GM19351 (cell line): ENCODE data around the gene C3.
"Not testable (repeated sequence)": the region's sequence is repeated elsewhere in the genome, so short reads cannot be mapped to it uniquely, and the experiment has no call there.

Experiments
- ATAC-seq: cut with Tn5 transposase; IDR thresholded peaks from one replicate; pipeline ENCODE4 v1.9.1; 2021; ENCODE audit warnings: mild to moderate bottlenecking, moderate library complexity; ENCODE audit not compliant: unreplicated experiment

Gene C3

DNA sequence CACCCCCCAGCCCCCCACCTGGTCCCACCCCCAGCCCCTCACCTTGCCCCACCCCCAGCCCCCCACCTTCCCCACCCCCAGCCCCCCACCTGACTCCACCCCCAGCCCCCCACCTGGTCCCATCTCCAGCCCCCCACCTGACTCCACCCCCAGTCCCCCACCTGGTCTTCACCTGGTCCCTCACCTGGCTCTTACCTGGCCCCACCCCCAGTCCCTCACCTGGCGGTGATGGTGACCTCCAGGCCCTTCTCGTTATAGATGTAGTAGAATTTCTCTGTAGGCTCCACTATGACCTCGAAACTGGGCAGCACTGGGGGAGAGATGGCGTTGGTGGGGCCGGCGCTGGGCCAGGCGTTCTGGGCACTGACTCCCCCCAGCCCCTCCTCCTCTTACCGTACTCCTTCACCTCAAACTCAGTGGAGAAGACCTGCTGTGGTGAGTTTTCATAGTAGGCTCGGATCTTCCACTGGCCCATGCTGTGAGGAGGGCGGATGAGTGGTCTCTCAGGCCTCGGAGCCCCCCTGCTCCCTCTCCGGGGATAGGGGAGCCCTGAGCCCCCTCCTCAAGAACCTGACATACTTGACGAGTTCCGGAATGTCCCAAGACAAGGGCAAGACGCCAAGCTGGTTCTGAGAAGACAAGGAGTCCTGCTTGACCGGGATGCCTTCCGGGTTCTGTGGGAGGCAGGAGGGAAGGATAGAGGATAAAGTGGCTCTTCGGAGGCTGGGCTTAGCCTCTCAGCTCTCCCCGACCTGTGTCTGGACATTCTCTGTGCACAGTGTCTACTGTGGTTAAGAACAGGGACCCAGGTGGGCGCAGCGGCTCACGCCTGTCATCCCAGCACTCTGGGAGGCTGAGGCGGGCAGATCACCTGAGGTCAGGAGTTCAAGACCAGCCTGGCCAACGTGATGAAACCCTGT lies 6.4 kb downstream of the C3 start:
- no peak for ATAC-seq

DNA sequence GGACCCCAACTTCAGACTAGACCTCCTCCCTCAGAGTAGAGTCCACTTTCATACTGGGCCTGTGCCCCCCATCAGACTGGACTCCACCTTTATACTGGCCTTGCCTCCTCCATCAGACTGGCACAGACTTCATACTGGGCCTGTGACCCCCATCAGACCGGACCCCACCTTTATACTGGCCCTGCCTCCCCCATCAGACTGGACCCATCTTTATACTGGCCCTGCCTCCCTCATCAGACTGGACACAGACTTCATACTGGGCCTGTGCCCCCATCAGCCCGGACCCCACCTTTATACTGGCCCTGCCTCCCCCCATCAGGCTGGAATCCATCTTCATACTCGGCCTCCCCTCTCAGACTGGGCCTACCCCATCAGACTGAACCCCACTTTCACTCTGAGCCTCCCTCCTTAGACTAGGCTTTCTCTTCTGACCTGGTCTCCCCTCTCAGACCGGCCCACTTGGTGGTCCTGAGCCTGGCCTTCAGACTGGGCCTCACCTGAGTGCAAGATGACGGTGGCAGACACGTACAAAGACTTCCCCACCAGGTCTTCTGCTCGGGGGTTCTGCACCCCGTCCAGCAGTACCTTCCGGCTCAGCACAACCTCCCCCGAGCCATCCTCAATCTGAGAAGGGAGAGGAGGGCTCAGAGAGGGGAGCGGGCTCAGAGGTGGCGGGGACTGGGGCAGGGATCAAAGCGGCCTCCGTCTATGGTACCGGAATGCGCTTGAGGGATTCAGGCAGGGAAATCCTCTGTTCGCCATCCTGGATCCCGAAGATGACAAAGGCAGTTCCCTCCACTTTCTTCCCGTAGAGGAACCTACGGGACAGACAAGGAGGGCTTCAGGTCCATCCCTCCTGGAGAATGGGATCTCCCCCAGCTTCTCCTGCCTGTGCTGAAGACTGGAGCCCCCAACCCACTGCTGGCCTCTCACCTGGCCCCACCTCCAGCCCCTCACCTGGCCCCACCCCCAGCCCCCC lies 7.5 kb downstream of the C3 start:
- ATAC-seq = no peak

DNA sequence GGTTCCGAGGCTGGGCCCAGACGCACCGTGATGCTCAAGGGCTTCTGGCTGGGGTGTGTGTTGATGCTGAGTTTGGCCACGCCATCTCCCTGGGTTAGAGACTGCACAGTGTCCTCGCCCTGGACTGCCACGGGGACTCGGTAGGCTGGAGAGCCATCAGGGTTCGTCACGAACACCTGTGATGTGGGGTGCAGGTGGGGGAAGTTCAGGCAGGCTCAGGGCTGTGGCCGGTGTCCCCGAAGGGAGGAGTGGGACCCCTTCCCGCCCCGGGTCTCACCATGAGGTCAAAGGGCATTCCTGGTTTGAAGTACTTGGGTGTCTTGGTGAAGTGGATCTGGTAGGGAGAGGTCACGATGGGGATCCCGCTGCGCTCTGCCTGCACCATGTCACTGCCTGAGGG lies 8.2 kb downstream of the C3 start:
- no peak for ATAC-seq

DNA sequence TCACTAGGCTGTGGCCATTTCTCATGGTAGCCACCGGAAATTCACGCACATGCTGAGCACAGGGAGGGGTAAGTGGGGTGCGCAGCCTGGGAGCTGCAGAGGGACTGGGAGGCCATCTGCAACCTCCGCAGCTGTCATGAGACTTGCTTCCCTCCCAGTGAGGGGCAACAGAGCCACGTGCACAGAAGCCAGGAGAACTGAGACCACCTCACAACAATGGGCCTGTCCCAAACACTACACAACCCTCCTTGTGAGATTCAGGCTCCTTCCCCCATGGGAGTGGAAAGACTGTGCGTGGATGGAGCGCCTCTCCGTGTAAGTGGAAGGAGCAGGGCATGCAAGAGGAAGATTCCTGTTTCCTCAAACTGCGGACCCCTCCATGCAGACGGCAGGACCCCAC lies 8.8 kb downstream of the C3 start:
- no peak for ATAC-seq

DNA sequence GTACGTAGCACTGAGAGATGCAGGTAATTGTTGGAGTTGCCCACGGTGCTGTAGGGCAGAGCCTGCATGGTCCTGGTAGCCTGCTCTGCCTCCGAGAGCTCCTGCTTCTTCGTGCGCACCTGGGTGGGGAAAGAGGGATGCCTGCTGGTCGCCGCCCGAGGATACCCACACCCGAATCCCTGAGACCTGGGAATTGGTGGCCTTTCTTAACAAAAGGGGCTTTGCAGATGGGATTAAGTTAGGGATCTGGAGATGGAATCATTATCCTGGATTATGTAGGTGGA lies 9.4 kb downstream of the C3 start:
- ATAC-seq = no peak

DNA sequence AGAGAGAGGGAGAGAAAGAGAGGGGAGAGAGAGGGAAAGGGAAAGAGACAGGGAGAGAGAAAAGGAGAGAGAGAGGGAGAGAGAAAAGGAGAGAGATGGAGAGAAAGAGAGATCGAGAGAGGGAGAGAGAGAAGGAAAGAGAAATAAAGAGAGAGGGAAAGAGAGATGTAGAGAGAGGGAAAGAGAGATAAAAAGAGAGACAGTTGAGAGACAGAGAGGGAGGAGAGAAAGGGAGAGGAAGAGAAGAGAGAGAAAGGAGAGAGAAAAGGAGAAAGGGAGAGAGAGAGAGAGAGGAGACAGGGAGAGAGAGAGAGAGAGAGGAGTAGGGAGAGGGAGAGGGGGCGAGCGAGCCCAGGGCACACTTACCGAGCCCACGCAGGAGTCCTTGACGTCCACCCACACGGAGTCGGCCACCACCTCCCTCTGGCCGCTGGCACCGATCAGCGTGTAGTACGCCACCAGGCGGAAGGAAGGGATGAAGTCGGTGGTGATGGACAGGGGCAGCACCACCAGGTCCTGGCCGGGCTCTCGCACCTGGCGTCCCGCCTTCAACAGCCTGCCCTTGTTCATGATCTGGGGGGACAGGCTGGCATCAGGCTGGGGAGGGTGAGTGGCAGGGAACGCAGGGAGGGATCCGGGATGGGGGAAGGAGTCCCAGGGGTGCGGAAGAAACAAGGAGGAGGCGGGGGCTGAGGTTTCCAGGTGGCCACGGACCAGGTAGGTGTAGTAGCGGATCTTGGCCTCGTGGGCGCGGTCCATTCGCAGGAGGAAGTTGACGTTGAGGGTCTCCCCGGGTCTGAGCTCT lies 10.0 kb downstream of the C3 start:
- no peak for ATAC-seq

DNA sequence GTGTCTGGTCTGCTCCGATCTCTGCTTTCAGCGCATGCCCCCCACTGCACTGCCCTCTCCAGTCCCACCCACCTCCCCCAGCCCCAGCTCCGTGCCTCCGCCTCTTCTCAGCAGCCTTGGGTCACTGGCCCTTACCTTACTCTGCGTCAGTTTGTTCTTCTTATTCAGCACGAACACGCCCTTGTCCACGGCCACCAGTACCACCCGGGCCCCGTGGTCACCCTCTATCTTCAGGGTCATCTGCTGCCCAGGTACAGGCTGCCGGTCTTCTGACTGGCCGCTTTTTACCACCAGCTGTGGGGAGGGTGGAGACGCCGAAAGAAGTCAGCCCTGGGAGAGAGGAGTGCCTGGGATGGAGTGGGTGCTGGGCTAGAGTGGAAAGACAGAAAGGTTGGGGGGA lies 10.9 kb downstream of the C3 start:
- ATAC-seq = no peak

DNA sequence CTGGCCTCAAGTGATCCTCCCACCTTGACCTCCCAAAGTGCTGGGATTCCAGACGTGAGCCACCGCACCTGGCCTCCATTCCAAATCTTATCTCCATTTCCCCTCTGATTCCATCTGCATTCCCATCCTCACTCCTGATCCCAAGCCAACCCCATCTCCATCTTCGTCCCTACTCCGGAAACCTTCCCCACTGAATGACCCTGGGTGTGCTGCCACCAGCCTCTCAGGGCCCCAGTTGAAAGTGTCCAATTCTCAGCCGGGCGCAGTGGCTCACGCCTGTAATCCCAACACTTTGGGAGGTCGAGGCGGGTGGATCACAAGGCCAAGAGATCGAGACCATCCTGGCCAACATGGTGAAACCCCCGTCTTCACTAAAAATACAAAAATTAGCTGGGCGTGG lies 11.5 kb downstream of the C3 start:
- not testable (repeated sequence) for ATAC-seq

DNA sequence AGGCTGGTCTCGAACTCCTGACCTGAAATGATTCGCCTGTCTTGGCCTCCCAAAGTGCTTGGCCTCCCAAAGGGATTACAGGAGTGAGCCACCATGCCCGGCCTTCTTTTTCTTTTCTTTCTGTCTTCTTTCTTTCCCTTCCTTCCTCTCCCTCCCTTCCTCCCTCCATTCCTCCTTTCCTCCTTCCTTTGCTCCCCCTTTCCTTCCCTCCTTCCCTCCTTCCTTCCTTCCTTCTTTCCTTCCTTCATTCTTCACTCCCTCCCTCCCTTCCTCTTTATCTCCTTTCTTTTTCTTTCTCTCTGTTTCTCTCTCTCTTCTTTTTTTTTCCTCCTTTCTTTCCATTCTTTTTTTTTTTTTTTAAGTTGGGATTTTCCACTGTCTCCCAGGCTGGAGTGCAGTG lies 12.1 kb downstream of the C3 start:
- ATAC-seq = no peak

DNA sequence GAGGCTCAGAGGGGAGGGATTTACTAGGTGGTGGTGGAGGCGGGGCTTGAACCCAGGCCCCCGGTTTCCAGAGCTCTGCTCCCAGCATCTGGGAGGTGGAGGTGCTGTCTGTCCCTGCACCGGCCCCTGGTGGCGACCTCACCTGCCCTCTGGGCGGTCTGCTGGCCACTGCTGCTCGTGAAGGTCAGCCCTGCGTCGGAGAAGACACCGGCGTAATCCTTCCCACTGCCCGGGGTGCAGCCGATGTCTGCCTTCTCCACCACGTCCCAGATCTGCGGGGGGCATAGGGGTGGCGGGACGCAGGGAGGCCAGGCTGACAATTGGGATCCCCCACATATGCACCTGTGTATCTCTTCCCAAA lies 12.8 kb downstream of the C3 start:
- ATAC-seq = no peak

DNA sequence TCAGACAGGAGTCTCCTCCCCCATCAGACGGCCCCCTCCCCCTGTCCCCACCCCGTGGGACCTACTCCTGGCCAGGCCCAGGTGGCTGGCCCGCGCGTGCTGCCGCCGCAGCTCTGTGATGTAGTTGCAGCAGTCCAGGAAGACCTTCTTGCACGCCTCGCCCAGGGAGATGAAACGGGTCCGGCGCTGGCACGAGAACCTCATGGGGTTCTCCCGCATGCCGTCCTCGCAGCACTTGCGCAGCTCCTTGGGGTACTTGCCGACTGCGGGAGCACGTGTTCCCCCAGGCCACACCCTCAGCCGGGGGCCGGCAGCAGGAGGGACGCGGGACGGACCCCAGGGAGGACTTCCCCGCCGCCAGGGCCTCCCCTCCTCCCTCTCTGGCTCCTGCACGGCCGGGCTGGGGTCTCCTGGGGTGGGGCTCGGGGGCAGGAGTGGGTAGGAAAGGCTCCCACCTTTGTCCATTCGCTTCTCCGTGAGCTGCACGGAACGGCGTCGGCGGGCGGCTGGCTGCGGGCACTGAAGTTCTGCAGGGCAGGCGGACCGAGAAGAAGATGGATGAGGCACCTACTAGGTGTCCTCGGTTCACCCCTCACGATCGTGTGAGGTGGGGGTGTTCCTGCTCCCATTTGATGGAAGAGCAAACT lies 13.3 kb downstream of the C3 start:
- no peak for ATAC-seq

DNA sequence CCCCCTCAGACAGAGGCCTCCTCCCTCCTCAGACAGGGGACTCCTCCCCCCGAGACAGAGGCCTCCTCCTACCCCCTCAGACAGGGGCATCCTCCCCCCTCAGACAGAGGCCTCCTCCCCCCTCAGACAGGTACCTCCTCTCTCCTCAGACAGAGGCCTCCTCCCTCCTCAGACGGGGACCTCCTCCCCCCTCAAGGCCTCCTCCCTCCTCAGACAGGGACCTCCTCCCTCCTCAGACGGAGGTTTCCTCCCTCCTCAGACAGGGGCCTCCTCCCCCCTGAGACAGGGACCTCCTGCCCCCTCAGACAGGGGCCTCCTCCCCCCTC lies 13.9 kb downstream of the C3 start:
- ATAC-seq = no peak

DNA sequence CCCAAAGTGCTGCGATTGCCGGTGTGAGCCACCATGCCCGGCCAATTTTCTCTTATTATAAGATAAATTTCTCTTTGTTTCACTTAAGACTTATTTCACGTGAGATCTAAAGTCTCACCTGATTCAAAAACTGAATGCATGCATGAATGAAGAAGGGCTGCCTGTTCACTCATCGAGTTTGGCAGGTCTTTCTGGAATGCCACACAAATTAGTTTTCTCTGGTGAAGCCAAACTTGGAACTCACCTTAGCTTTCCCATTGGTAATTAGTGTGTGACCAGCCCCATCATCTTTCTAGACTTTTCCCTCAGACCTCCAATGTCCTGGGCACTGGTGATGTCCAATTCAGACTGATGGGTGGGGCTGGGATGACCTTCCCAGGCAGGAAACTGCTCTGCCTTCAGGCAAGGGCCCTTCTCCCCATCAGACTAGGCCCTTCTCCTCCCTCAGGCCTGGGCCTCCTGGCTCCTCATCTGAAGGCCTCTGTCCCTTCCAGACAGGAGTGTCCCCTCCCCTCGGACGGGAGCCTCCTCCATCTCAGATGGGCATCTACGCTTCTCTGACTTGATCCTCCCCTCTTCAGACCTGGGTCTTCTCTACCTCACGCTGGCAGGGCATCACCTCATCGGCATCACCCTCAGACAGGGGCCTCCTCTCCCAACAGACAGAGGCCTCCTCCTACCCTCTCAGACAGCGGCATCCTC lies 14.4 kb downstream of the C3 start:
- ATAC-seq = no peak

DNA sequence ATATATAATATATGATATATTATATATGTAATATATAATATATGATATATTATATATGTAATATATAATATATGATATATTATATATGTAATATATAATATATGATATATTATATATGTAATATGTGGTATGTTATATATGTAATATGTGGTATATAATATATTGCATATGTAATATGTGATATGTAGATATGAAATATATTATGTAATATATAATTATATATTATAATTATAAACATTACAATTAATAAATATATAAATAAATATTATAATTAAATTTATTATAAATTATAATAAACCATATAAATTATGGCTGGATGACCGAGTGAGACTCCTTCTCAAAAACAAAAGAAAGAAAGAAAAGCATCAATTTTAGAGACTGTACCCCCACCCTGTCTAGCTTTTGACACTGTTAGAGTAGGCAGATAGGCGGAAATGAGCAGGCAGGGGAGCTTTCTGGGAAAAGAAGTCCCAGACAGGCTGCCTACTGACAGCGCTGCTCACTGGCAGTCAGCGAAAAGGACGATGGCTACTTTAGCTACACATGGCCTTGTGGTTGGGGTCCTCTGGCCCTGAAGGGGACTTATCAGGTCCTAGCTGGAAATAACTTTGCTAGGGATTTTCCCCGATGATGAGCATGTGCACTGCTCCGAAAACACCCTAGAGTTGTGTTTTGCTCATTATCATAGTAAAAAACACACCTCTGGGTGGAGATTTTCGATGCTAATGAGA lies 19.7 kb downstream of the C3 start:
- ATAC-seq = no peak

DNA sequence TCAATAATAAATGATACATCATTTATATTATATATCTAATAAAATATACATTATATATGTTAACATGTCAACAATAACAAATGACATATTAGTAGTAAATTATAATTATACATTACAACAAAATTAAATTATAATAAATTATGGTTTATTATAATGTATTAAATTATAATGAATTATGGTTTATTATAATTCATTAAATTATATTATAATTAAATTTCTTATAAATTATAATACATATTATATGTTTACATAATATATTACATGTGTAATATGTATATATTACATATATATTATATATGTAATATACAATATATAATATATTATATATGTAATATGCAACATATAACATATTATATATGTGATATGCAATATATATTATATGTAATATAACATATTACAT lies 20.5 kb downstream of the C3 start:
- ATAC-seq = no peak

DNA sequence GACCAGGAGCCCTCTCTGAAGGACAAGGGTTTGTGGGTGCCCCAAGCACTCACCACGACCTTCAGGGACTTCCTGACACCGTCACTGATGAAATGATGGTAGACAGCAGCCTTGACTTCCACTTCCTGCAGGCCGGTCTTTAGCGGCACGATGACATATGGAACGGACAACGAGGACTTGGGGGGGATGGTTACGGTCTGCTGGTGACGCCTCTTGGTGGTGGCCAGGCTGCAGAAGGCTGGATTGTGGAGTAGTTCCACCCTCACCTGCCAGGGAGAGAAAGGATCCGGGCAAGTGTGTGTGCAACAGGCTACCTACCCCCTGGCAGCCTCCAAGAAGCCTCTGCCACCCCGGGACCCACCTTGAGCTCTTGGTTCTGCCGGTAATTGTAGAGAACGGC lies 23.2 kb downstream of the C3 start:
- ATAC-seq = no peak

DNA sequence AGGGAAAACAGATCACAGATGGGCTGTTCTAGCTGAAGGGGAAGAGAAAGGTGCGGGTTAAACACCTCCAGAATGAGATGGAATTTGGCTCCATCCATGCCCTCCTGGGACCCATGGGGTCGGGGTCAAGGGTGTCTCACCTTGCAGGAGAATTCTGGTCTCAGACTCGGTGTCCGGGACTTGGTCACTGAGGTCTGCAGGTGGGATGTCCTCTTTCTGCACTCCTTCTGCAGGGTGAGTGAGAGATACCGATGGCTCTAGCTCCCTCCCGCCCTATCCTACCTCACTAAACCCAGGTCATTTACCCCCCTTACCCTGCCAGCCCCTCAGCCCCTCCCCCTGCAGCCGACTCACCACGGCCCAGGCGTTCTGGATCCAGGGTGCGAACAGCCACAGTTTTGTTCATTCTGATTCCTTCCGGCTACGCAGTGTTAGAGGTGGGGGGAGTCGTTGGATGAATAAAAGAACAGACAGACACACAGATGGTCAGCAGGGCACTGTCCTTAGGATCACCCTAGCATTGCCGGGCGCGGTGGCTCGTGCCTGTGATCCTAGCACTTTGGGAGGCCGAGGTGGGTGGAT lies 24.1 kb downstream of the C3 start:
- no peak for ATAC-seq

DNA sequence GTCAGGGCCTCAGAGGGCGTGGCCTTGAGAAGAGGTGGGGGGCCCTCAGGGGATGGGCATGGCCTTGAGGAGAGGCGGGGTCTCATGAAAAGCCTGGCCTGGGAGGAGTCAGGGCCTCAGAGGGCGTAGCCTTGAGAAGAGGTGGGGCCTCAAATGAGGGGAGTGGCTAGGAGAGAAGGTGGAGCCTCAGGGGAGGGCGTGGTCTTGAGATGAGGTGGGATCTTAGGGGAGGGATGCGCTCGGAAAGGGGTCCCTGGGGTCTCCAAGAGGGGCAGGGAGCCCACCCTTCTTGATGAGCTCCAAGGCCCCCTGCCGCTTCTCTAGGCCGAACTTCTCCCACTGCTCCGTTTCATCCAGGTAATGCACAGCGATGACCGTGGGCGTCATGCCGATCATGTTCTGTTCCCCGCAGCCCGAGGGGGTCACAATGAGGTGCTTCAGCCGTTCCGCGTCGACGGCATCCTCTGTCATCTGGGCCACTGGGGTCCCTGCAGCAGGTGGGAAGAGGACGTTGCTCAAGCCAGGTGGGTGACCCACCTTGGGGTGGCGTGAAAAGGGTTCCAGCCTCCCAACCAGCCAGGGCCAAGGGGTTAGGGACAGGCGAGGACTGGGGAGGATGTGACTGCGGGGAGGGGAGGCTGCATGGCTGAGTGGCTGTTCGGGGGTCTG lies 26.2 kb downstream of the C3 start:
- no peak for ATAC-seq

DNA sequence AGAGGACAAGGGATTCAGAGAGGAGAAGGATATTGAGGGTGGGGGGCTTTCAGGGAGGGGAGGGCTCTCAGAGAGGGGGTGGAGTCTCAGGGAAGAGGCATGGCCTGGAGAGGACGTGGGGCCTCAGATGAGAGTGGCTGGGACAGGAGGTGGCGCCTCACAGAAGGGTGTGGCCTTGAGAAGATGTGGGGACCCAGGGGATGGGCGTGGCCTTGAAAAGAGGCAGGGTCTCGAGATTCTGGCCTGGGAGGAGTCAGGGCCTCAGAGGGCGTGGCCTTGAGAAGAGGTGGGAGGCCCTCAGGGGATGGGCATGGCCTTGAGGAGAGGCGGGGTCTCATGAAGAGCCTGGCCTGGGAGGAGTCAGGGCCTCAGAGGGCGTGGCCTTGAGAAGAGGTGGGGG lies 26.8 kb downstream of the C3 start:
- ATAC-seq = no peak
